ENCODE results near the gene GNG12. TPM values are rescaled to one million over a fixed set of nuclear protein-coding genes. Genes with fewer than 3 reads are reported as not detected.

GNG12 gene
- total RNA-seq, 1 donor from 2014 or later = 37.2 TPM

DNA sequence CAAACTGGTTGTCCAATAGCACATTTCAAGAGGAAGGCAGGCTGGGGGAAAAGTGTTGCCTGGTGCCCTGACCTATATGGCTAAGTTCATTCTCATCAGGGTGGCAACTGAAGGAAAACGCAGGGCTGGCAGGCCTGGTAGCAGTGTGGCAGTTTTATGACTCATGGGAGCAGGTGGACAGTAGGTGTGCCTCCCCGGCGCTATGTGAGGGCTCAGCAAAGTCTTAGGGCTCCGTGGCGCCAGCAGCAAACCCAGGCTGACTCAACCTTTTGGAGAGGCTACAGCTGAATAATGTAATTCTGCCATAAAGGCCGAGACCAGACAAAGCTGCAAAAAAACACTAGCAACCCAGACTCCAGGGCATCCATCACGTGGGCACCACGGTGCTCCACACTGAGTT, 124.7 kb downstream of the GNG12 start:
- intact Hi-C loops (cut with DNase I) = no loop called here
- ATAC-seq (no peak), DNase-seq (ENCODE audit: missing footprints) (no peak)

DNA sequence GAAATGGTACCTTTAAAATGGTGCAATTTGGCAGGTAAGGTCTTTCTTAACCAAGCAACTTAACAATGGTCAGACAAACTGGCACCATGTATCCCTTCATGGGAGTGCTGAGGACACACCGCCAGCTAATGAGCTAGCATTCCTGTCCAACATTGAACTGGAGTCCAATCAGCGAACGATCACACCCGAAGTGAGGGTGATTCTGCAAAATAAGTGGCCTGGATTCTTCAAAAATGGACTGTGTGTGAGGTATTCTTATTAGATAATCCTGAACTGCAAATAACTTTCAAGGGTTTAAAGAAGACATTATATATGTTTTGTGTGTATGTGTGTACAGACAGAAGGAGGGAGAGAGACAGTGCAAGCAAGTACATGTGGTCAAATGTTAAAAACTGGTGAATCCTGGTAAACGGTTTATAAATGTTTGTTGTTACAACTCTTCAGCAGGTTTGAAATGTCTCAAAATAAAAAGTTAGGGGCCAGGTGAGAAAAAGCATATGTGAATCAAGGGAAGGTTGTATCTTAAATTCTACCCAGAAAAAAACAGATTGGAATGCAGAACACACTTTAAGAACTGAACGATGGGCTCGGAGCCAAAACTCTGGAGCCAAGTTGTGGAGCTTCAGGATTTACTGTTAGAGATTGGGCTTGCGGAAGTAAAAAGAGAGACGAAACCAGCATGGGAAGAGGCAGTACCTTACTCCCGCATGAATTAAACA, 127.4 kb downstream of the GNG12 start:
- DNase-seq (ENCODE audit: missing footprints) = no peak
- intact Hi-C loops (cut with DNase I) = no loop called here
- ATAC-seq = no peak

DNA sequence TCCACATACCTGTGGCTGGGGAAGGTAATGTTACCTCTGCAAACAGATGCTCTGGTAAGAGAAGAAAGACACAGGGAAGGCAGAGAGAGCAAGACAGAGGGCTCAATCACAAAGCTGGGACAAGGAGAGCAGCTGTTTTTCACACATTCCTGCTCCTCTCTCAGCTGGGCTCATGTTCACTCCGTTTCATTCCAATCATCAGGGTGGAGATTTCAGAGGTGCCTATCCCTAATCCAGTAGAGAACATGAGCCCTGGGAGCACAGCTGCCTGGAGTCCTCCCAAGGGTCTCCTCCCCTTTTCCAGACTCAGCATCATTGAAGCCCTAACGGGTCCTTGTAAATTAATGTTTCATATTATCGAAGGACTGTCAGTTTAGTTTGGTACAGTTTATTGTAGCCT, 128.9 kb downstream of the GNG12 start:
- no peak for ATAC-seq
- no peak for DNase-seq (ENCODE audit: missing footprints)
- intact Hi-C loops (cut with DNase I) = no loop called here

DNA sequence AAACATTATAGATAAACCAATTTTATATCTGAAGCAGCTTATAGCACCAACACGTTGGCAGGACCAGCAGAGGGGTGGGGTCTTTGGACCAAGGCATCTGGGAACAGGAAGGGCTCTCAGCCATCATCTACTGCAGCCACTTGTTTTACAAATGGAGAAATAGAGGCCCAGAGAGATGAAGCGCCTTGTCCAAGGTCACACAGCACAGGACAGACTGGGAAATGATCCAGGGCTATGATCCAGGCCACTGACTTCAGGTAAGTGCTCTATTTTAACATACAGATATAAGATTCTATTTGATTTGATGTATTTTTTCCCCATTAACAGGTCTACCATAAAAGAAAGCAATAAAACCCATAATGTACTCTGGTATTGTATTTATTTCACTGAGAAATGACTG, 131.4 kb downstream of the GNG12 start:
- intact Hi-C loops (cut with DNase I) = no loop called here
- DNase-seq (ENCODE audit: missing footprints) (no peak), ATAC-seq (no peak)

DNA sequence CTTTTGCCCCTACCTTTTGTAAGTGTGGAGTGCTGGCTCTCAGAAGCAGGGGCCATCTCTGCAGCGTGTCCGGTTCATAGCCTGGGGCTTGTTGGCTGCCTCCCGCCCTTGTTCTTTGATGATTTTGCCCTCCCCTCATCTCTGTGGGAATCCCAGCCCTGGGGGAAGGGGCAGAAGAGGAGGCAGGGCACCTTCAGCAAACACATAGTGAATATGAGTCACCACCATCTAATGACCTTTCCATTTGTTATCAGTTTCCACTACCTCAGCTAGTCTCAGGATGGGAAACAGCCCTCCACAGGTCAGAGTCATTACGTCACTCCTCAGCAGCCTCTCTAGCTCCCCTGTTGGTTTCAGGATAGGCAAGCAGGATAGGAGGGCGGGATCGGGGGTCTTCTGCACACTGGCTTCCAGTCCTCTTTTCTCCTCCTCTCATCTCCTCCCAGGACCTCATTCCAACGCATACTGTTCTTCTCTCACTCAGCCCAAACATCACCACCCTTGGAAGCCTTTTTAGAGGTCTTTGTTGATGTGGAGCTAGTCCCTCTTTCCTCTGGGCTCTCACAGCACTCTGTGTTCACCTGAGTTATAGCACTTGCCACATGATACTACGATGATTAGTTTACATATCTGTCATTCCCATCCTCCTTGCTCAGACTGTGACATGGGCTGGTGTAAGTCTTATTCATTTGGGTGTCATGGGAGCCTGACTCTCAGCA, 132.4 kb downstream of the GNG12 start:
- DNase-seq (ENCODE audit: missing footprints) (no peak), ATAC-seq (peak; percentile 26)
- intact Hi-C loops (cut with DNase I) = no loop called here

DNA sequence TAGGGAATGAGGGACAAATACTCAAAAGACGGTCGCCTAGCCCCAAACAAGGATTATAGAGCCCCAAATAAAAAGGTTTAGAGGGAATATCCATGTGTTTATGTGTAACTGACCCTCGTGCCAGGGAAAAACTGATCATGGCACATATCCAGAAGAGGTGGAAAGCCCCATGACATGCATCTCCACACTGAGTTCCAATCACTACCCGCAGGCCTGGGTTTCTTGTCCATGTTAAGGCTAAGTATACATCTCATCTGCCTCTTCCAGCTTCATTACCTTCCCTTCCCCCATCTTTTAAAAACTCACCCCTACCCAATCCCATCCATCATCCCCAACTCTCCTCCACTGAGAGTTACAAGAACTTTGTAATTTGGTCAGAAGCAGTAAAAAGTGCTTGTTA, 133.0 kb downstream of the GNG12 start:
- ATAC-seq (no peak), DNase-seq (ENCODE audit: missing footprints) (no peak)
- intact Hi-C loops (cut with DNase I) = no loop called here

DNA sequence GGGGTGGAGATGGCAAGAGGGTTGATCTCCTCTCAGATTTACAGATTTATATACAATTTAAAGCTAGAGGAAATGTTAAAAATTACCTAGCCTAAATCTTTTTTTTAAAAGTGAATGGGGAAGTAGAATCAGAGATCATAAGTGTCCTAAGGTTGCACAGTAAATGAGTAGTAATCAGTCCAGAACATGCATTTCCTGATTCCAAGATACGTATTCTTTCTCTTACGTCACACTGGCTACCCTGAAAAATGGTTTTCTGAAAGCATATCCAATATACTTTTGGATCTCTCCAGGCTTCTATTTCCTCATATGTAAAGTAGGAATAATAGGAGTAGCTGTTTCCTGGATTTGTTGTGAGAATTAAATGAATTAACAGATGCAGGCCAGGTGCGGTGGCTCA, 136.6 kb downstream of the GNG12 start:
- intact Hi-C loops (cut with DNase I) = no loop called here
- DNase-seq (ENCODE audit: missing footprints) = no peak
- no peak for ATAC-seq

DNA sequence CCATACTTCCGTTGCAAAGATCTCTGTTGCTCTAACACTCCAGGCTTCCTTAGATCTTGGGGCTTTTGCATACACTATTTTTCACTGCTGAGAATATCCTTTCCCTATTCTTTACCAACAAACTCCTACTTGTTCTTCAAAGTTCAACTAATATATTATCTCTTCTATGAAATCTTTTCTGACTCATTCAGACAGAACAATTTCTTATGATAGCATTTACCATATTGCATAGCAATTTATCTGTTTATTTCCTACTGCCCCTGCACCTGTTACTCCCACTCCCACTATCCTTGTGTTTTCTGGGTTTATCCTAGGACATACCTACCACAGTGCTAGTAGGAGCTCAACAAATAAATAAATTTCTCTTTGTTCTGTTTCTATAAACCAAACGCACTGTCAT, 137.3 kb downstream of the GNG12 start:
- no peak for DNase-seq (ENCODE audit: missing footprints)
- ATAC-seq = no peak
- intact Hi-C loops (cut with DNase I) = no loop called here

DNA sequence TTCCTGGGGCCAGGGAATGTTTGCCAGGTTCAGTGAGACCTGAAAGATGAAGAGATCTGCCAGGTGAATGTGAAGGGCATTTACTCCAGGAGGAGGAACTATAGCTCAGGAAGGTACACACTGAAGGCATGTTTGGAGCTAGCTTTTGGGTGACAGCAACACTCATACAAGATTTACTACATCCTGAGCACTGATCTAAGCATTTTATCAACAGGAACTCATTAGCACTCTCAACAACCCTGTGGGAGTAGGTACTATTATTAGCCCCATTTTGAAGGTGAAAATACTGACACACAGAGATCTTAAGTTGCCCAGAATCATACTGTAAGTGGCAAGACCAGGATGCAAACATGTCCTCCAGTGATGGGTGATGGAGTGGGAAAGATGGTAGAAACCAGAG, 141.6 kb downstream of the GNG12 start:
- ATAC-seq = no peak
- intact Hi-C loops (cut with DNase I) = no loop called here

DNA sequence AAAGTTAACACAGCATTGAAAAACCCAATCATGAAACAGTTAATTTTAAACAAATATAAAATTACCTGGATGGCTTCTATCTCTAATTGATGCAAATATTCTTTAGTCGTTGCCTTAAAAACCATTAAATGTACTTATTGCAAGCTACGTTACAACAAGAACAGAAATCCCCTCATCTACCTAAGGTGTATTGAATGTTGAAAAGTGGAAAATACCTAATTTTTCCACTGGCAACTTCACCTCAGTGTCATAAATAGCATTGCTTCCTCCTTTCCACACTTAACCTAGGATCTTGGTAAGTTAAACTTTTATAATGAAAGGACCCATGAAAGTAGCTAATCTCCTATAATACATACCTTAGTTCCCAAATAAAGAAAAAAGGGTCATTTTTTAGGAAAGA, 142.9 kb downstream of the GNG12 start:
- intact Hi-C loops (cut with DNase I) = no loop called here

More for the DNA sequence above, 141.6 kb downstream of the GNG12 start:
- no peak for DNase-seq (ENCODE audit: missing footprints)

DNA sequence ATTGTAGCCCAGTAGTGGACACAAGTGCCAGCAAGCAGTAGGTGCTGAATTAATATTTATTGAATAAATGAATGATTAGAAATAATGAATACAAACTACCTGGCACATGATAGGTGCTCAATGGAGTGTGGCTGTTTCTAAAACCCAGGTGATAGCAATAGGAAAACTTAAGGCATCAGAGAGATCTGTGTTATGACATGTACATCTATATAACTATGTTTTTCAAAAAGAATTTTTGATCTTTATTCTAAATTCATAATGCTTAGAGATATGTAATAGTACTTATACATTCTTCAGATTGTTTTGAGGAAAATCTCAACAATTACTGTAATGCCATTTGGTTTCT, 143.3 kb downstream of the GNG12 start:
- DNase-seq (ENCODE audit: missing footprints) (no peak), ATAC-seq (no peak)
- intact Hi-C loops (cut with DNase I) = no loop called here

More for the DNA sequence above, 142.9 kb downstream of the GNG12 start:
- DNase-seq (ENCODE audit: missing footprints) (no peak), ATAC-seq (no peak)

DNA sequence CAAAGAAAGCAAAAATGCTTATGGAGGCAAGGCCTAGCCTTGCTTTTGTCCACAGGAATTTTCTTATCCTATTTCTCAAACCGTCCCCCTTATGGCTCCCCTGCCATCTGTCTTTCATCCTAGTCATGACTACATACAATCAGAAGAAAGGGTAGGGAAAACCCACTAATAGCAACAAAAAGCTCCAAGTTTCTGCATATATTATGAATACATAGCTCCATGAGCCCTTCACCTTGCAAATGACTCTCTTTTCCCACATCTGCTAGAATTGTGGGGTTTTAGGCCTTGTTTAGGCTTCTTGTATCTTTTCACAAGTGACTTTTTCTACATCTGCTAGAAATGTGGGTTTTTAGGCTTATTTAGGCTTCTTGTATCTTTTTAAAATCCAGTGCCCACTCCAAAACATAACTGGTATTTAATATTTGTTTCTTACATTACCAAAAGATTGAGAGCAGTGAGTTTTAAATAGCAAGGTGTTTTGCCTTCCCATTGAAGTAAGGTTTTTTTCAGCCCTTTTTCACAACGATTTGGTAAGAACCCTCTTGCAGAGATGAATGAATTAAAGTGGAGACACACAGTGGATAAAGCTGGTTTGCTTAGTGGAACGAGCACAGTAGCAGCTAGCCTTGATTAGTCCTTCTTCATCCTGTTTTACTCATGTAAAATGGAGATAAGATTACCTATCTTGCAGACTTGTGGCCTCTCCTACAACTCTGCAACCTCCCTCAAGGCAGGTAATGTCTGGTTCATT, 143.8 kb downstream of the GNG12 start:
- no peak for ATAC-seq

DNA sequence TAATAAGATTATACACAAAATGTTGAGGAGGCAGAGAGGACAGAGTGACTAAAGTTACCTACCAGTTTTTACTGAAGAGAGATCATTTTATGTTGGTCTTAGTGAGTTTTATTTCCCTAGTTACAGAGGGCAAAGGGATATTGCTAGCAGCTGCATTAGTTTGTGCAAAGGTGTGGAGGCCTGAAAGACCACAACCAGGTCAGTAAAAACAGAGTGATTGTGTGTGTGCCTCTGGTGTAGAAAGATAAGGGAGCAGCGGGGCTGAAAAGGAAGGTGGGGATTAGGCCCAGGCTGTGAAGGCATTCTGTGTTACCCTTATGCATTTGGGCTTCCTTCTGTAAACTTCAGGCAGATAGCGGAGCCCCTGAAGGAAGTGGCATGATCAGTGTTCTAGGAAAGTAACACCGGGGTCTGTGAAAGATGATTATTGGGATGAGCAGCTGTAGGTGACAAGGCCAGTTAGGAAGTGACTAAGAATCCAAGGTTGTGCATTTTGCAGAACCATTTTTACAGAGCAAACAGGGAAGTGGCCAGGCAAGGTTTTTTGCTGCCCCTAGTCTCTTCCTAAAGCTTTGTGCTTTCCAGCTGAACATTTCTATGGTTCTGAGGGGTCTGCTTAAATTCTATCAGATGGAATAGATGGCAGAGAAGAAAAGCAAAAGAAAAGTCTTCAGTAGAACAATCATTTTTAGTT, 144.6 kb downstream of the GNG12 start:
- intact Hi-C loops (cut with DNase I) = loop anchor here (5.0 to 10.0 kb wide), 4 partner anchors 34 to 151 kb away; partner anchors contain the start of gene GNG12
- DNase-seq (ENCODE audit: missing footprints) = no peak
- no peak for ATAC-seq

More for the DNA sequence above, 143.8 kb downstream of the GNG12 start:
- intact Hi-C loops (cut with DNase I) = loop anchor here (5.0 to 10.0 kb wide), 4 partner anchors 33 to 152 kb away; partner anchors contain the start of gene GNG12
- no peak for DNase-seq (ENCODE audit: missing footprints)

DNA sequence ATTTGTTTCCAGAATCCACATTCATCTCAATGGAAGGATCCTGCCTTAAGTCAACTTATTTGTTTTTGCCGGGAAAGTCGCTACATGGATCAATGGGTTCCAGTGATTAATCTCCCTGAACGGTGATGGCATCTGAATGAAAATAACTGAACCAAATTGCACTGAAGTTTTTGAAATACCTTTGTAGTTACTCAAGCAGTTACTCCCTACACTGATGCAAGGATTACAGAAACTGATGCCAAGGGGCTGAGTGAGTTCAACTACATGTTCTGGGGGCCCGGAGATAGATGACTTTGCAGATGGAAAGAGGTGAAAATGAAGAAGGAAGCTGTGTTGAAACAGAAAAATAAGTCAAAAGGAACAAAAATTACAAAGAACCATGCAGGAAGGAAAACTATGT, 145.6 kb downstream of the GNG12 start:
- DNase-seq (ENCODE audit: missing footprints) = no peak
- no peak for ATAC-seq
- intact Hi-C loops (cut with DNase I) = loop anchor here (2.0 to 10.0 kb wide), 5 partner anchors 35 to 150 kb away; partner anchors contain the start of gene GNG12

DNA sequence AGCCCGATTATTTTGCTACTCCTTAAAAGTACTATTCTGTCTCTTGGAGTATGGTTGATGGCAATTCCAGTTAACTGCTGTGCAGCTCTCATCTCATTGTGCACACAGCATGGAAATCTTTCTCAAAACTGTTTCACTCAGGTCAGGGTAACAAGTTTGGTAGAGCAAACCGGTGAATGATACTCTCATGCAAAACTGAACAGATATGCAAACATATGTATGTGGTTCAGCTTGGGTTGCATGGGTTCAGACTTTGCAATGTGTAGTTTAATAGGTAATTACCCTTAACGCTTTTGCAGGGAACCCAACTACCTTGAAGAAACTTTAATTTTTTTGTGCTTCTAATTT, 146.1 kb downstream of the GNG12 start:
- ATAC-seq = no peak
- intact Hi-C loops (cut with DNase I) = loop anchor here (2.0 to 10.0 kb wide), 5 partner anchors 35 to 150 kb away; partner anchors contain the start of gene GNG12
- no peak for DNase-seq (ENCODE audit: missing footprints)

DNA sequence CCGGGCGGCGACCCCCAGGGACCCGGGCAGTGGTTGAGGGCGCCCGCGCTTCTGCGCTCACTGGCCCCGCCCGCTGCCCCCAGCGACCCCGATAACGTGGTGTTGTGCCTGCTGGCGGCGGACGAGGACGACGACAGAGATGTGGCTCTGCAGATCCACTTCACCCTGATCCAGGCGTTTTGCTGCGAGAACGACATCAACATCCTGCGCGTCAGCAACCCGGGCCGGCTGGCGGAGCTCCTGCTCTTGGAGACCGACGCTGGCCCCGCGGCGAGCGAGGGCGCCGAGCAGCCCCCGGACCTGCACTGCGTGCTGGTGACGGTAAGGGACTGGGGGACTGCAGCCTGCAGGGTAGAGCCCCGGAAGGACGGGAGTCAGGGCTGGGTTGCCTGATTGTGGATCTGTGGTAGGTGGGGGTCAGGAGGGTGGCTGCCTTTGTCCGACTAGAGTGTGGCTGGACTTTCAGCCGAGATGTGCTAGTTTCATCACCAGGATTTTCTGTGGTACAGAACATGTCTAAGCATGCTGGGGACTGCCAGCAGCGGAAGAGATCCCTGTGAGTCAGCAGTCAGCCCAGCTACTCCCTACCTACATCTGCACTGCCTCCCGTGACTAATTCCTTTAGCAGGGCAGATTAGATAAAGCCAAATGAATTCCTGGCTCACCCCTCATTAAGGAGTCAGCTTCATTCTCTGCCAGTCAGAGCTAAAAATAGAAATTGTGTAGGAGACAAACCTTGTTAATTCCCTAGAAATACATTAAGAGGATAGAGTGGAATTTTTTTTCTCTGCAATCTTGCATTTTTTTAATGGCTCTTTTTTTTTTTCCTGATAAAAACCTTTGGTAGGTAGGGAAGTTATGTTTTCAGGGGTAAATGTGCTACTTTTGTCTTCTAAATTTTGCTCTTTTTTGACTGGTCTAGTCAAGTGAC, 146.7 kb downstream of the GNG12 start:
- DNase-seq (ENCODE audit: missing footprints) = peak; percentile 86
- peak; percentile 70 for ATAC-seq
- intact Hi-C loops (cut with DNase I) = loop anchor here (2.0 to 10.0 kb wide), 5 partner anchors 36 to 149 kb away; partner anchors contain the start of gene GNG12

DNA sequence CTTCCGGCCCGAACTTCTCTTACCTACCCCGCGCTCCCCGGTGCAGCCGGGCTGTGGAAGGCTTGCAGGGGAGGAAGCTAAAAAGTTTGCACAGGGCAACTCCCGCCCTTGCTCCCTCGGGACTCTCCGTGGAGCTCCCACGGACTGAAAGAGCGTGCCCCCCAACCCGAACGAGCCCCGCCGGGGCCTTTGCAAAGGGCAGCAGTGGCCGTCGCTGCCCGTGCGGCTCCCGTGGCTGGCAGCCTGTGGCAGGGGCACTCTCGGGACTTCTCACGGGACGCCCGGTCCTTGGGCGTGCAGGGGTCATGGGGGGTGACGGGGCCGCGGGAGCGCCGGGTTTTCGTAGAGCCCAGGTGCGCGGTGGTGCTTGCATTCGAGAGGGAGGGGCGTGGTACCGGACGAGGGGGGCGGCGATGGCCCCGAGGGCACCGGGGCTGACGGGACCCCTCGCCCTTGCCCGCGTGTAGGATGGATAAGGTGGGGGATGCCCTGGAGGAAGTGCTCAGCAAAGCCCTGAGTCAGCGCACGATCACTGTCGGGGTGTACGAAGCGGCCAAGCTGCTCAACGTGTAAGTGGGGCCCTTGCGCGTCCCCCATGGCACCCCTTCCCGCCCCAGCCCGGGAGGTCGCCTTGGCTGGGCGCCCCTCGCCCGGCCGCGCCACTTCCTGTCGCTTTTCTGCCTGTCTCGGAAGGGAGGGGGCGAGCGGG, 147.6 kb downstream of the GNG12 start:
- intact Hi-C loops (cut with DNase I) = loop anchor here (1.0 to 10.0 kb wide), 6 partner anchors 37 to 149 kb away; partner anchors contain the start of gene GNG12
- DNase-seq (ENCODE audit: missing footprints) (peak; percentile 75), ATAC-seq (peak; percentile 18)

Data from Right ventricle myocardium inferior (tissue), 1 donor.